ENCODE data around the gene SLC25A38.

DNA sequence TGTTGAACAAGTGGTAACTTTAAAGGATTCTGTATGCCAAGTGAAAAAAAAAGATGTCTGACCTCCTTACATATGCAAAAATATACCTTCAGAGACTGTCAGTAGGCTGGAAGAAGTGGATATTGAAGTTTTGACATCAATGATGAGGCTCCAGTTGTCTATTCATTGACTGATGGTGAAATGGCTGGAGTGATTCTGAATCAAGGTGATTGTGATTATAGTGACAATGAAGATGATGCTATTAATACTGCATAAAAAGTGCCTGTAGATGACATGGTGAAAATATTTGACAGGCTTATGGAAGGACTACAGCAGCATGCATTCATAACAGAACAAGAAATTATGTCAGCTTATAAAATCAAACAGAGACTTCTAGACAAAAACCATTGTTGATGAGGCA, 49.6 kb upstream of the SLC25A38 start:
- TF ChIP-seq, protein P1, sequence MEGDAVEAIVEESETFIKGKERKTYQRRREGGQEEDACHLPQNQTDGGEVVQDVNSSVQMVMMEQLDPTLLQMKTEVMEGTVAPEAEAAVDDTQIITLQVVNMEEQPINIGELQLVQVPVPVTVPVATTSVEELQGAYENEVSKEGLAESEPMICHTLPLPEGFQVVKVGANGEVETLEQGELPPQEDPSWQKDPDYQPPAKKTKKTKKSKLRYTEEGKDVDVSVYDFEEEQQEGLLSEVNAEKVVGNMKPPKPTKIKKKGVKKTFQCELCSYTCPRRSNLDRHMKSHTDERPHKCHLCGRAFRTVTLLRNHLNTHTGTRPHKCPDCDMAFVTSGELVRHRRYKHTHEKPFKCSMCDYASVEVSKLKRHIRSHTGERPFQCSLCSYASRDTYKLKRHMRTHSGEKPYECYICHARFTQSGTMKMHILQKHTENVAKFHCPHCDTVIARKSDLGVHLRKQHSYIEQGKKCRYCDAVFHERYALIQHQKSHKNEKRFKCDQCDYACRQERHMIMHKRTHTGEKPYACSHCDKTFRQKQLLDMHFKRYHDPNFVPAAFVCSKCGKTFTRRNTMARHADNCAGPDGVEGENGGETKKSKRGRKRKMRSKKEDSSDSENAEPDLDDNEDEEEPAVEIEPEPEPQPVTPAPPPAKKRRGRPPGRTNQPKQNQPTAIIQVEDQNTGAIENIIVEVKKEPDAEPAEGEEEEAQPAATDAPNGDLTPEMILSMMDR (conservative IDR thresholded peaks at IDR 0.05): no peak
- TF ChIP-seq ZFX (IDR thresholded peaks at IDR 0.05): no peak

All from C4-2B (cell line).